Esophagus squamous epithelium (tissue), 5 donors: ENCODE measurements around the gene PFKL. TPM values are rescaled to one million over a fixed set of nuclear protein-coding genes. Genes with fewer than 3 reads are reported as not detected.
"Not testable (repeated sequence)": the region's sequence is repeated elsewhere in the genome, so short reads cannot be mapped to it uniquely, and the experiment has no call there.

ENCODE experiments used
- DNase-seq: peaks from one replicate; lab custom pipeline; 2025; lab: John Stamatoyannopoulos, UW
- H3K27ac ChIP-seq, 4 donors: fragments of 200-600 bp; sonication (generic); one replicate each; pipeline ENCODE4 v1.5.1; 2016 to 2019; ENCODE audit warnings: mild to moderate bottlenecking in 1 of 4
- H3K27me3 ChIP-seq, 4 donors: fragments of 200-600 bp; sonication (generic); 1 replicate in 3 of 4; 2 replicates in 1 of 4; pipeline versions ENCODE4 v1.5.1 to v1.6.0; 2017 to 2021; ENCODE audit warnings: antibody characterized with exemption in 1 of 4
- H3K36me3 ChIP-seq, 3 donors: fragments of 200-600 bp; sonication (generic); one replicate each; pipeline ENCODE4 v1.5.1; 2016 to 2019
- H3K4me1 ChIP-seq, 3 donors: fragments of 200-600 bp; sonication (generic); one replicate each; pipeline ENCODE4 v1.5.1; 2017 to 2019
- H3K4me3 ChIP-seq, 4 donors: fragments of 200-600 bp; sonication (generic); 1 replicate in 3 of 4; 2 replicates in 1 of 4; pipeline ENCODE4 v1.5.1; 2016 to 2019; ENCODE audit warnings: mild to moderate bottlenecking in 2 of 4, moderate library complexity in 1 of 4
- H3K9me3 ChIP-seq, 3 donors: fragments of 200-600 bp; sonication (generic); one replicate each; pipeline ENCODE4 v1.5.1; 2016 to 2019
- CTCF ChIP-seq, 6 experiments: fragments of 450-650 bp in 4 of 6; fragments of 200-600 bp in 2 of 6; sonication (generic) in 2 of 6; IDR thresholded peaks; one replicate each; pipeline ENCODE4 v1.5.1; 2016 to 2019; ENCODE audit warnings: antibody characterized with exemption in 6 of 6, mild to moderate bottlenecking in 4 of 6, moderate library complexity in 4 of 6
- POLR2A ChIP-seq, 4 donors: fragments of 450-650 bp; IDR thresholded peaks; one replicate each; pipeline ENCODE4 v1.6.1; 2017; ENCODE audit warnings: antibody characterized with exemption in 4 of 4, mild to moderate bottlenecking in 4 of 4, moderate library complexity in 3 of 4
- WGBS, 2 donors: methylation state at CpG; one replicate each; pipeline ENCODE4 v1.1.5; 2018; 5-methylcytosine and 5-hydroxymethylcytosine counted together
- intact Hi-C: fragments of 100-400 bp; cut with DNase I; formaldehyde crosslinking; loops from one replicate; pipeline ENCODE4 v1.15.0; 2022
- total RNA-seq, 4 donors: library from RNA; depleted of rRNA; stranded (reverse); fragments of >200 nt; gene quantifications; one replicate each; pipeline ENCODE4 v1.1.0, GENCODE V29; 2016
- donor health status: DM: yes; HTN: yes; CAD: no.

PFKL gene
- total RNA-seq, 4 donors from 2014 or later, result 81.3 to 135 (median 94.6) TPM

- H3K36me3 ChIP-seq, result no peaks in the 10 kb centered on the region
- H3K4me3 ChIP-seq, result no peak overlapping the region
- peaks cover 0 to 10% (median 0%) of the 10 kb centered on the region in 3 donors for H3K4me1 ChIP-seq
- no peak for TF ChIP-seq POLR2A (IDR thresholded peaks at IDR 0.05)
- no peak for TF ChIP-seq CTCF (IDR thresholded peaks at IDR 0.05)
- H3K27me3 ChIP-seq, result peaks cover 0 to 21% (median 0%) of the 10 kb centered on the region in 4 donors
- intact Hi-C loops, result no loop called here
- no peaks in the 10 kb centered on the region for H3K9me3 ChIP-seq
- no peak overlapping the region for H3K27ac ChIP-seq
- WGBS, 2 donors, result 75 to 87% methylated on average over 8 to 15 of the region's 19 CpGs
- no peak for DNase-seq
Observed at GRCh38 chr21:44279354-44280260, 20.2 kb upstream of the PFKL start.

DNA sequence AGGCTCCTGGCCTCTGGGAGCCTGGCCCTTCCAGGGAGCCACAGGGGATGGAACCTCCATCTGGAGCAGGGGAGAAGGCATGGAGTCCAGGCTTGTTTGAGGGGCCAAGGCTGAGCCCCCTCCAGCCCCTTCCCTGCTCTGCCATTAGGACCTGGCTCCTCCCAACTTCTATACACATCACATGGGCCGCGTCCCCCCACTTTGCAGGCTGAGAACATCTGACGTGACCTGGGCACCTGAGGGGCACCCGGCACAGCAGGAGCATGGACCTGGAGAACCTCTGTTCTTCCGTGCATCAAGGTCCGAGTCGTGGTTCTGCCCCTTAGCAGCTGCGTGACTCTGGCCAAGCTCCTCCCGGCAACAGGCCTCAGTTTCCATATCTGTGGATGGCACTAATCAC lies 18.1 kb upstream of the PFKL start:
- WGBS, 2 donors, result 85% methylated on average over 4 of the region's 9 CpGs; no CpG with 5 or more reads in 1 of the 2 donors
- no peaks in the 10 kb centered on the region for H3K36me3 ChIP-seq
- H3K9me3 ChIP-seq, result no peaks in the 10 kb centered on the region
- H3K27me3 ChIP-seq, result peaks cover 0 to 43% (median 3%) of the 10 kb centered on the region in 4 donors
- H3K4me3 ChIP-seq, result no peak overlapping the region
- intact Hi-C loops, result no loop called here
- H3K4me1 ChIP-seq, result peaks cover 0 to 21% (median 5%) of the 10 kb centered on the region in 3 donors
- DNase-seq, result no peak
- no peak overlapping the region for H3K27ac ChIP-seq
- TF ChIP-seq CTCF (IDR thresholded peaks at IDR 0.05) (no peak), POLR2A (IDR thresholded peaks at IDR 0.05) (no peak)

GRCh38 chr21:44282370-44282769 lies 17.5 kb upstream of the PFKL start:
- intact Hi-C loops, result no loop called here

GRCh38 chr21:44283211-44283785 lies 16.6 kb upstream of the PFKL start:
- H3K36me3 ChIP-seq, DNase-seq, intact Hi-C loops, H3K9me3 ChIP-seq, H3K4me3 ChIP-seq, H3K27ac ChIP-seq: not testable (repeated sequence)
- Histone ChIP-seq H3K4me1 (peaks cover 0 to 21% (median 5%) of the 10 kb centered on the region in 3 donors), H3K27me3 (peaks cover 0 to 58% (median 3%) of the 10 kb centered on the region in 4 donors)
- 50 to 60% methylated on average over 9 to 10 of the region's 11 CpGs for WGBS, 2 donors

More at GRCh38 chr21:44282370-44282769, 17.5 kb upstream of the PFKL start:
- Histone ChIP-seq H3K4me1 (peaks cover 0 to 21% (median 5%) of the 10 kb centered on the region in 3 donors), H3K4me3 (no peak overlapping the region), H3K27me3 (peaks cover 0 to 48% (median 3%) of the 10 kb centered on the region in 4 donors), H3K27ac (no peak overlapping the region), H3K9me3 (no peaks in the 10 kb centered on the region), H3K36me3 (no peaks in the 10 kb centered on the region)
- 81 to 89% methylated on average over 3 to 5 of the region's 9 CpGs for WGBS, 2 donors
- no peak for DNase-seq
- no peak for TF ChIP-seq CTCF (IDR thresholded peaks at IDR 0.05)
- TF ChIP-seq POLR2A (IDR thresholded peaks at IDR 0.05), result no peak

- TF ChIP-seq CTCF (IDR thresholded peaks at IDR 0.05), result no peak
- no peak for TF ChIP-seq POLR2A (IDR thresholded peaks at IDR 0.05)
- peaks cover 0 to 64% (median 3%) of the 10 kb centered on the region in 4 donors for H3K27me3 ChIP-seq
- H3K36me3 ChIP-seq, result no peaks in the 10 kb centered on the region
- no peak overlapping the region for H3K27ac ChIP-seq
- intact Hi-C loops, result no loop called here
- WGBS, 2 donors, result 63 to 71% methylated on average over 11 of the region's 11 CpGs
- H3K4me3 ChIP-seq, result no peak overlapping the region
- H3K9me3 ChIP-seq, result no peaks in the 10 kb centered on the region
- peaks cover 0 to 21% (median 5%) of the 10 kb centered on the region in 3 donors for H3K4me1 ChIP-seq
- DNase-seq, result no peak
Observed at GRCh38 chr21:44283948-44284347, 15.9 kb upstream of the PFKL start.
